K562 (cell line): ENCODE measurements around the gene PSMB10. TPM values are rescaled to one million over a fixed set of nuclear protein-coding genes. Genes with fewer than 3 reads are reported as not detected.
A peak's percentile ranks its signal among the peaks of the same experiment; 100 is the strongest.

Experiments
- CCAR2 ChIP-seq: fragments of 200-400 bp; formaldehyde crosslinking; IDR thresholded peaks from 2 replicates; pipeline ENCODE4 v1.6.1; 2017; ENCODE audit warnings: mild to moderate bottlenecking, low read depth, low read length
- CEBPB ChIP-seq: fragments of 450-650 bp; IDR thresholded peaks from 2 replicates; pipeline ENCODE4 v1.6.1; 2016; ENCODE audit warnings: missing genetic modification characterization, missing compliant biosample characterization
- CHAMP1 ChIP-seq: fragments of 450-650 bp; IDR thresholded peaks from 2 replicates; pipeline ENCODE4 v1.6.1; 2016; ENCODE audit warnings: mild to moderate bottlenecking
- COPS2 ChIP-seq: fragments of 450-650 bp; conservative IDR thresholded peaks from 2 replicates; pipeline ENCODE4 v1.6.1; 2016; ENCODE audit warnings: mild to moderate bottlenecking, moderate library complexity
- ERF ChIP-seq: fragments of 450-650 bp; formaldehyde crosslinking; IDR thresholded peaks from 2 replicates; pipeline ENCODE4 v1.4.0; 2020; ENCODE audit warnings: mild to moderate bottlenecking, mixed read lengths
- HNRNPH1 ChIP-seq: fragments of 200-400 bp; formaldehyde crosslinking; optimal IDR thresholded peaks from 2 replicates; pipeline ENCODE3; 2017; ENCODE audit warnings: low read depth, mild to moderate bottlenecking, low read length, moderate library complexity
- IRF2 ChIP-seq: sonication (generic); formaldehyde crosslinking; IDR thresholded peaks from 2 replicates; pipeline ENCODE4 v1.8.1; 2022; ENCODE audit warnings: mild to moderate bottlenecking, missing genetic modification reagents
- KLF1 ChIP-seq: fragments of 450-650 bp; IDR thresholded peaks from 2 replicates; pipeline ENCODE4 v1.6.1; 2016; ENCODE audit warnings: missing genetic modification characterization, missing compliant biosample characterization
- NCOA2 ChIP-seq, 2 experiments: fragments of 450-650 bp; IDR thresholded peaks; 2 replicates each; pipeline ENCODE4 v1.6.1; 2018; ENCODE audit warnings: mild to moderate bottlenecking in 2 of 2, moderate library complexity in 1 of 2; ENCODE audit not compliant: partially characterized antibody in 2 of 2
- POLR2A ChIP-seq: fragments of 450-650 bp; conservative IDR thresholded peaks from 2 replicates; pipeline ENCODE4 v1.6.1; 2016
- POLR2G ChIP-seq: fragments of 200-400 bp; formaldehyde crosslinking; IDR thresholded peaks from 2 replicates; pipeline ENCODE4 v1.6.1; 2017; ENCODE audit warnings: low read depth, mild to moderate bottlenecking, antibody characterized with exemption, low read length, moderate library complexity
- PPARD ChIP-seq: fragments of 250-450 bp; sonication (Bioruptor Pico); IDR thresholded peaks from 2 replicates; pipeline ENCODE4 v1.8.0; 2022; ENCODE audit warnings: inconsistent platforms, mild to moderate bottlenecking, moderate library complexity
- RCOR1 ChIP-seq, 2 experiments: IDR thresholded peaks; 2 replicates each; pipeline ENCODE4 v1.6.1; 2012; ENCODE audit warnings: low read depth in 2 of 2, low read length in 2 of 2, borderline replicate concordance in 1 of 2, improper control_type of control experiment in 1 of 2
- TCF15 ChIP-seq: fragments of 250-450 bp; sonication (Bioruptor Pico); IDR thresholded peaks from 2 replicates; pipeline ENCODE4 v1.8.0; 2022; ENCODE audit warnings: moderate library complexity, mild to moderate bottlenecking, inconsistent platforms
- TCF3 ChIP-seq: sonication (generic); formaldehyde crosslinking; IDR thresholded peaks from 2 replicates; pipeline ENCODE4 v1.4.0; 2020; ENCODE audit warnings: mild to moderate bottlenecking, missing genetic modification reagents
- TEAD1 ChIP-seq, 2 experiments: fragments of 450-650 bp in 1 of 2; sonication (generic) in 1 of 2; formaldehyde crosslinking; IDR thresholded peaks; 2 replicates each; pipeline versions ENCODE4 v1.4.0 to v1.8.0; 2020 to 2022; ENCODE audit warnings: mild to moderate bottlenecking in 2 of 2, missing genetic modification reagents in 1 of 2
- ZHX1 ChIP-seq: fragments of 150-350 bp; conservative IDR thresholded peaks from 2 replicates; pipeline ENCODE4 v1.6.1; 2014; ENCODE audit warnings: low read length
- ZNF224 ChIP-seq: sonication (generic); formaldehyde crosslinking; IDR thresholded peaks from 2 replicates; pipeline ENCODE4 v1.8.0; 2022; ENCODE audit warnings: mild to moderate bottlenecking, missing genetic modification reagents
- ZNF282 ChIP-seq: sonication (generic); formaldehyde crosslinking; IDR thresholded peaks from 2 replicates; pipeline ENCODE4 v1.8.1; 2023; ENCODE audit warnings: missing genetic modification reagents
- ZSCAN29 ChIP-seq: fragments of 450-650 bp; IDR thresholded peaks from 2 replicates; pipeline ENCODE4 v1.6.1; 2017
- polyA plus RNA-seq, 8 experiments: library from polyadenylated mRNA; depleted of rRNA in 4 of 8; stranded (reverse) in 5 of 8; unstranded in 3 of 8; fragments of >200 nt; fragmentation: Nextera tagmentation in 2 of 8; fragmentation: Illumina TruSeq in 1 of 8; extraction: Ambion mirVana in 2 of 8; extraction: Trizol in 1 of 8; gene quantifications; 2 replicates each; pipeline versions ENCODE4 v1.2.1 to v1.2.3, GENCODE V29; 2011 to 2014; ENCODE audit warnings: inconsistent platforms in 1 of 8, missing spikeins in 1 of 8
- total RNA-seq, 7 experiments: library from RNA; depleted of rRNA in 6 of 7; stranded (reverse); fragments of >200 nt in 6 of 7; fragmentation: Illumina TruSeq in 2 of 7; extraction: Trizol in 2 of 7; gene quantifications; 2 replicates each; pipeline versions ENCODE4 v1.2.1 to v1.2.3, GENCODE V29; 2011 to 2021; ENCODE audit warnings: low replicate concordance in 1 of 7
- TF ChIP-seq, protein P1 (sequence below): IDR thresholded peaks from 2 replicates; pipeline ENCODE4 v1.6.1; 2014; ENCODE audit warnings: antibody characterized with exemption

The PSMB10 gene
- total and polyA plus RNA-seq, 9 of the 15 experiments (the other 6 are each of a cell fraction or from before 2014, with no cell fraction given), result 11.7 to 105 (median 51.0) TPM

GRCh38 chr16:67935402-67936123, 1.1 kb downstream of the PSMB10 start (continued):
- TF ChIP-seq POLR2G (peak; percentile 92), ZSCAN29 (peak; percentile 73), CEBPB (tag) (no peak), HNRNPH1 (no peak), KLF1 (tag) (peak; percentile 33; the same call in 1 of the 2 replicates), TCF3 (CRISPR knock-in tag) (peak; percentile 18; the same call in 1 of the 2 replicates), COPS2 (no peak), RCOR1 (IDR thresholded peaks at IDR 0.05; ENCODE audit: borderline replicate concordance in 1 of 2, low read depth in 2 of 2, low read length in 2 of 2) (no peak), ZNF282 (CRISPR knock-in tag) (no peak), POLR2A (peak; percentile 92), PPARD (CRISPR knock-in tag) (no peak), ERF (CRISPR knock-in tag) (no peak), CHAMP1 (no peak), ZNF224 (CRISPR knock-in tag) (no peak), TEAD1 (CRISPR knock-in tag; IDR thresholded peaks at IDR 0.05) (peak in 1 of 2 experiments; percentile 58; a peak in 2 of 4 replicates), ZHX1 (no peak), IRF2 (CRISPR knock-in tag) (no peak), CCAR2 (no peak), NCOA2 (IDR thresholded peaks at IDR 0.05; ENCODE audit: partially characterized antibody in 2 of 2) (no peak), TCF15 (no peak)
- TF ChIP-seq, protein P1, sequence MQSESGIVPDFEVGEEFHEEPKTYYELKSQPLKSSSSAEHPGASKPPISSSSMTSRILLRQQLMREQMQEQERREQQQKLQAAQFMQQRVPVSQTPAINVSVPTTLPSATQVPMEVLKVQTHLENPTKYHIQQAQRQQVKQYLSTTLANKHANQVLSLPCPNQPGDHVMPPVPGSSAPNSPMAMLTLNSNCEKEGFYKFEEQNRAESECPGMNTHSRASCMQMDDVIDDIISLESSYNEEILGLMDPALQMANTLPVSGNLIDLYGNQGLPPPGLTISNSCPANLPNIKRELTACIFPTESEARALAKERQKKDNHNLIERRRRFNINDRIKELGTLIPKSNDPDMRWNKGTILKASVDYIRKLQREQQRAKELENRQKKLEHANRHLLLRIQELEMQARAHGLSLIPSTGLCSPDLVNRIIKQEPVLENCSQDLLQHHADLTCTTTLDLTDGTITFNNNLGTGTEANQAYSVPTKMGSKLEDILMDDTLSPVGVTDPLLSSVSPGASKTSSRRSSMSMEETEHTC, result no peak
